Measurements from ENCODE around the gene COMMD7.
"Not testable (repeated sequence)": the region's sequence is repeated elsewhere in the genome, so short reads cannot be mapped to it uniquely, and the experiment has no call there.

Gene COMMD7

GRCh38 chr20:32765230-32765875 lies 22.1 kb upstream of the COMMD7 start:
- not testable (repeated sequence) for DNase-seq (ENCODE audit: low read depth)

GRCh38 chr20:32764005-32764960 lies 21.0 kb upstream of the COMMD7 start:
- DNase-seq (ENCODE audit: low read depth) = no peak

- DNase-seq (ENCODE audit: low read depth) = no peak
Measured at GRCh38 chr20:32763202-32764004, 20.1 kb upstream of the COMMD7 start.

- DNase-seq (ENCODE audit: low read depth) = no peak
Measured at GRCh38 chr20:32762754-32763201, 19.5 kb upstream of the COMMD7 start.

- peak; percentile 70 for DNase-seq (ENCODE audit: low read depth)
Measured at GRCh38 chr20:32761831-32762753, 18.8 kb upstream of the COMMD7 start, which contains the start of gene DNMT3B. Gene DNMT3B, plus strand, starts transcription at chr20:32762385. Its CDS starts 17,939 bp downstream, at chr20:32780324.

- DNase-seq (ENCODE audit: low read depth) = no peak
Measured at GRCh38 chr20:32761417-32761830, 18.2 kb upstream of the COMMD7 start.

GRCh38 chr20:32756156-32756555 lies 12.9 kb upstream of the COMMD7 start:
- DNase-seq (ENCODE audit: low read depth) = no peak

GRCh38 chr20:32753731-32754130 lies 10.5 kb upstream of the COMMD7 start:
- no peak for DNase-seq (ENCODE audit: low read depth)

- DNase-seq (ENCODE audit: low read depth) = no peak
Measured at GRCh38 chr20:32752458-32753250, 9.4 kb upstream of the COMMD7 start.

- no peak for DNase-seq (ENCODE audit: low read depth)
Measured at GRCh38 chr20:32751702-32752457, 8.6 kb upstream of the COMMD7 start.

GRCh38 chr20:32751293-32751692 lies 8.0 kb upstream of the COMMD7 start:
- no peak for DNase-seq (ENCODE audit: low read depth)

- no peak for DNase-seq (ENCODE audit: low read depth)
Measured at GRCh38 chr20:32749914-32750637, 6.8 kb upstream of the COMMD7 start.

- DNase-seq (ENCODE audit: low read depth) = no peak
Measured at GRCh38 chr20:32742322-32743236, 688 bp downstream of the COMMD7 start.

GRCh38 chr20:32741151-32741550 lies 2.1 kb downstream of the COMMD7 start:
- no peak for DNase-seq (ENCODE audit: low read depth)

GRCh38 chr20:32737371-32738223 lies 5.7 kb downstream of the COMMD7 start:
- DNase-seq (ENCODE audit: low read depth) = no peak

GRCh38 chr20:32731882-32732266 lies 11.4 kb downstream of the COMMD7 start:
- DNase-seq (ENCODE audit: low read depth) = no peak

GRCh38 chr20:32729334-32729733 lies 13.9 kb downstream of the COMMD7 start:
- DNase-seq (ENCODE audit: low read depth) = not testable (repeated sequence)
